Heart left ventricle (tissue), 13 donors: ENCODE measurements around the gene BMPER.

Experiments
- CTCF ChIP-seq, 12 donors: fragments of 200-600 bp; sonication (generic) in 4 of 12; IDR thresholded peaks; one replicate each; pipeline versions ENCODE4 v1.5.0 to v1.8.0; 2018 to 2022; ENCODE audit warnings: antibody characterized with exemption in 12 of 12, mild to moderate bottlenecking in 5 of 12
- POLR2A ChIP-seq, 2 donors: fragments of 450-650 bp; IDR thresholded peaks; one replicate each; pipeline ENCODE4 v1.6.1; 2017; ENCODE audit warnings: antibody characterized with exemption in 2 of 2, mild to moderate bottlenecking in 2 of 2, moderate library complexity in 2 of 2
- donor health status: ischemic (EF 13 %, LVEDD 7.1; RV severe dilation, severe dysfunction).
- donor health status: DM: no; HTN: yes; CAD: no.
- donor health status: DM: no; HTN: no; CAD: no.
- donor health status: ischemic (EF 25% LVEDD 6.9; RV normal size, moderate dysfunction).
- donor health status: ischemic (EF 25% LVEDD 5.7; RV mildly dilated, moderate dysfunction).
- donor health status: ischemic (EF 35%, LVEDD 5.7; RV mildly dilated, moderate dysfunction).
- donor health status: nonischemic (EF 11% LVEDD 7.7; RV severe dilation, severe dysfunction).
- donor health status: DM: yes; HTN: yes; CAD: no.
- donor health status: PGD.
- donor health status: ischemic (EF 29% LVEDD 5.4; RV normal size, mild dysfunction).
- donor health status: nonischemic (EF 23%, LVEDD 6.1; RV moderate dilation, normal function).

DNA sequence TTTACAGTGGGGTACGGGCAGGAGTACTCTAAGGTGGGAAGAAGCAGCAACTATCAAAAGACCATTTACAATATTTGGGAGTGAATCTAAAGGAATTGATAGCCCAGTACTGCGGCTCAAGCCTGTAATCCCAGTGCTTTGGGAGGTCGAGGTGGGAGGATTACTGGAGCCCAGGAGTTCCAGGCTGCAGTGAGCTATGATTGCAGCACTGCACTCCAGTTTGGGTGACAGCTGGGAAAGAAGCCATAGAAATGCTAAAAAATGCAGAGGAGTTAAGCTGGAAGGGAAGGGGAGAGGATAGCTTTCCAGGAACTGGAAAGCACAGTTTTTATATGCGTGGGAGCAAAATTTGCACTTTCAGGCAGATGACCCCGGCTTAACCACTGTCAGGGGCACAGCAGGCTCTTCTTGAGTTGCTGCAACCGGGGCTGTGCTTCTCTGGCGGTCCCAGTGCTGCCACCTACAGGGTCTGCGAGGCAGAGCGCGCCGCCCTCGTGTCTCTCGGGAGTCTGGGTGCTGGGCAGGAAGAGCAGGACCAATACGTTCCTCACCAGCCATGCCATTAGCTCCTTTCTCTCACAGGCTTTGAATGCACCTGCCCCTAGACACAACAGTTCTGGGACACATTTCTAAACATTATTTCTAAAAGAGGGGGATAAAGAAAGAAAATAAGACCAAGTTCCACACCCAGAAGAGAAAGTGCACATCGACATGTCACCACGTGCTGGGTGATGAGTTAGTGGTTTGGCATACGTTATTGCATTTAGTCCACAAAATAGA is 10.1 kb upstream of the BMPER start:
- TF ChIP-seq POLR2A (IDR thresholded peaks at IDR 0.05) (no peak), CTCF (IDR thresholded peaks at IDR 0.05) (peak; percentile 83 to 96 (median 90))
